GM18858 (cell line): ENCODE results near the gene PCMT1.
"Not testable (repeated sequence)": the region's sequence is repeated elsewhere in the genome, so short reads cannot be mapped to it uniquely, and the experiment has no call there.

Experiments
- ATAC-seq: cut with Tn5 transposase; IDR thresholded peaks from one replicate; pipeline ENCODE4 v1.9.1; 2021; ENCODE audit not compliant: unreplicated experiment

Gene PCMT1

GRCh38 chr6:149749594-149750135 is at the start of gene PCMT1:
PCMT1 (plus strand) TSS chr6:149749741; CDS start chr6:149749902, 161 bp downstream.
- peak; percentile 77 for ATAC-seq

DNA sequence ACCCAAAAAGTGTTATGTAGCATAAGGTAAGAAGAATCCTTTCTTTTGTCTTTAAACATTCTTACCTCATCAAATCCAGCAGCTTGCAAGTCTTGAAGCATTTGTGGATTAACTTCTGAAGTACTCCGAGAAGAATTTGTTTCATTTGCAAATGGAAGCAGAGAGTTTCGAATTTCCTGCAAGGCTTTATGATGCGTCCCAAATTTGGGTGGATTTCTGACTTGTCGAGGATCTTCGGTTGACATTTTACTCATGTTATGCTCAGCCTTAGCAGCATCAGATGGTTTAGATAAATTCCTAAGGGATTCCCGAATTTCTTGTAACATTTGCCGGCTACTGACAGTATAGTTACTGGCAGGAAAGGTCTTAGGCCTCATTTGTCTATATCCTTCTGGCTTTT is 47.8 kb upstream of the PCMT1 start:
- ATAC-seq = no peak

GRCh38 chr6:149711711-149712110 is 37.8 kb upstream of the PCMT1 start:
- ATAC-seq = no peak

GRCh38 chr6:149714442-149714841 is 35.1 kb upstream of the PCMT1 start:
- no peak for ATAC-seq

- no peak for ATAC-seq
Observed at GRCh38 chr6:149716181-149716963, 33.2 kb upstream of the PCMT1 start.

- no peak for ATAC-seq
Observed at GRCh38 chr6:149717255-149717587, 32.3 kb upstream of the PCMT1 start.

GRCh38 chr6:149717588-149718458 is 31.7 kb upstream of the PCMT1 start, which contains the start of gene LATS1:
LATS1 (minus strand) TSS chr6:149718101; CDS start chr6:149702126, 15,975 bp downstream.
- ATAC-seq = peak; percentile 66

DNA sequence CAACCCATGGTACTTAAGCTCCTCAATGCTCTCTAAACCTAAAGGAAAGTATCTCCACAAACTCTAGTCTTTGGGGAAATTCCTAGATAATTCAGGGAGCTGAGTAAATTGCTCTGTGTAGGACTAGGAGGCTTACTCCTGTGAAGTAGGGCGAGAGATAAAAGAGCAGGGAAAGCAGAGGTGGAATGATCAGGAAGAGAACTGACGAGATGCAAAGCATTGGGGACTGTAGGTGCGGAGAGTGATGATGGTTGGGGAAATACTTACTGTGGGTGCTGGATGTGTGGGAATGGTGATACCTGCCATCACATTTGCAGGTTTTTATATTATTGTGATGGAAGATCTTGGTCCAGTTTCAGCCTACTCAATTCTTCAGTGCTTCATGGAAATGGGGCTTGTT is 30.0 kb upstream of the PCMT1 start:
- ATAC-seq = no peak

DNA sequence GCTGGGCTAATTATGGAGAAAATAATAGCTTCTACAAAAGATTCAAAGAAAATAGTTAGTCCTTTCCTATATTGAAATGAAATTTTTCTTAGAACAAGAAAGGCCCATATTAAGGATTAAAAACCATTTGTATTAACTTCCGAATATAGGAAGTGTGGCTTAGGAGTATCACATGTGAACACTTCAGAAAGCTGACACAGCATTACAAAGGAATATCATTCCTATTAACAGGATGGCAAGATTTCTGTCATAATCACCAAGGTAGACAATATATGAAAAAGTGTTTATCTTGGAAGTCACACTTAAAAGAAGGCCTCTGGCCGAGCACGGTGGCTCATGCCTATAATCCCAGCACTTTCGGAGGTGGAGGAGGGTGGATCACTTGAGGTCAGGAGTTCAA is 26.3 kb upstream of the PCMT1 start:
- ATAC-seq = no peak

- no peak for ATAC-seq
Observed at GRCh38 chr6:149723771-149724417, 25.6 kb upstream of the PCMT1 start.

- no peak for ATAC-seq
Observed at GRCh38 chr6:149725785-149726184, 23.8 kb upstream of the PCMT1 start.

DNA sequence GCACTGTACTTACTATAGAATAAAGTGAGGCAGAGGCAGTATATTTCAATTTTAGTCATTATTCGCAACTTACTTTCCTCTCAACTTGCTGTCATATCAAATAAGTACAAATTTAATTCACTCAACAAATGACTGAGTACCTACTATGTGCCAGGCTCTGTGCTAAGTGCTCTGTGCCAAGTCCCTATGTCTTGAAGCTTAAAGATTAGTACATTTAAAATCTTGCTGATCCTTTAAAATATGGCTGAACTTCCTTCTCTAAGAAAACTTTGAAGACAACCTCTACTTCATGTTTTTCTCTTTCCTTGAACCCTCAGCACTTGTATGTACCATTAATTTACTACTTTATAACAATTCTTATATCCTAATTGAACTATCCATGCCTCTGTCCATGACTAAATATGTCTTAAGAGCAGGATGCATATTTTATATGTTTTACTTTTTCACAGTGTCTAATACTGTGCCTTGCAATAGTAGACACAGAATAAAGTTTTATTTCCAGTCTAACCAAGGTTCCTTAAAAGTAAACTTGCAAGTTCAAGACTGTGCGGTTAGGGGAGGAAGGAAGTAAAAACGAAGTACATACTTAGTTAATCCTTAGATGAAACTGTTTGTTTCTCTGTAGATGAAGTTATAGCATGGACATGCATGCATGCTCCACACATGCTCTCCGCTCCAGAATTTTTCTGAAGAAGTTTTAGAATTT is 21.6 kb upstream of the PCMT1 start:
- ATAC-seq = no peak

DNA sequence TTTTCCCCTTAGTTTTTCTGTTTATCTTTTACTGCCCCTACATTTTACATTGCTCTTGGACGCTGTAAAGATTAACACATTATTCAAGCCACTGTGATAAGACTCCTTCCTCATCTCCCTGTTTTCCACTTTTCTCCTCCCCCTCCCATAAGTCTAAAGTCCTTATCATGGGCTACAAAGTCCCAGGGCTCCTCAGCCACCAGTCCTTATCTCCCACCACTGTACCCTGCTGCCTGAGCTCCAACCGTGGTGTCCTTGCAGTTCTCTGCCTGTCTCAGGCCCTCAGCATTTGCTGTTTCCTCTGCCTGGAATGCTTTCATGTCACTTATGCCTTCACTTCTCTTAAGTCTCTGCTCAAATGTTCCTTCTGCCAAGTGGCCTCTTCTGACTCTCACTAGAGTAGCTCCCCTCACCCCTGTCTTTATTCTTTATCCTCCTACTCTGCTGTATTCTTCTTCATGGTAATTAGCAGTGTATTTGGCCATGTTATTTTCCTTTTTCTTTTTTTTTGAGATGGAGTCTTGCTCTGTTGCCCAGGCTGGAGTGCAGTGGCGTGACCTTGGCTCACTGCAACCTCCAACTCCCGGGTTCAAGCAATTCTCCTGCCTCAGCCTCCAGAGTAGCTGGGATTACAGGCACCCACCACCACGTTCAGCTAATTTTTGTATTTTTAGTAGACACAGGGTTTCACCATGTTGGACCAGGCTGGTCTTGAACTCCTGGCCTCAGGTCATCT is 20.9 kb upstream of the PCMT1 start:
- no peak for ATAC-seq

- no peak for ATAC-seq
Observed at GRCh38 chr6:149729824-149730223, 19.7 kb upstream of the PCMT1 start.

GRCh38 chr6:149733089-149733720 is 16.3 kb upstream of the PCMT1 start:
- no peak for ATAC-seq

DNA sequence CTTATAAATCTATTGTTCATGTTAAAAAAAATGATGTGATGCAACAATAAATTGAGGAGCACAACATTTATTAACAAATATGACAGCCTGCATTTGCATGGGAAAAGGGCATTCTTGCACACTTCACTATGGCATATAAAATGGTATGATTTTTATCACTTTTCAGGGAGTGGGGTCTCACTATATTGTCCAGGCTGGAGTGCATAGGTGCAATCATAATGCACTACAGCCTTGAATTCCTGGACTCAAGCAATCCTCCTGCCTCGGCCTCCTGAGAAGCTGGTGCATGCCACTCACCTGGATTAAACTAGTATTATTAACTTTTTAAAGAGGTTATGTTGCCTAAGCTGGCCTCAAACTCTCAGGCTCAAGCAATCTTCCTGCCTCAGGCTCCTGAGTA is 14.6 kb upstream of the PCMT1 start:
- ATAC-seq = no peak

GRCh38 chr6:149745252-149745651 is 4.3 kb upstream of the PCMT1 start:
- not testable (repeated sequence) for ATAC-seq

- ATAC-seq = peak; percentile 57
Observed at GRCh38 chr6:149746147-149746946, 3.2 kb upstream of the PCMT1 start, which contains the start of gene NUP43. NUP43 (minus strand) TSS chr6:149746529; CDS start chr6:149746495, 34 bp downstream.
